GM19043 (cell line): ENCODE measurements around the gene ARID1B.
"Not testable (repeated sequence)": the region's sequence is repeated elsewhere in the genome, so short reads cannot be mapped to it uniquely, and the experiment has no call there.

ENCODE experiments used
- ATAC-seq: cut with Tn5 transposase; IDR thresholded peaks from one replicate; pipeline ENCODE4 v1.9.1; 2021; ENCODE audit warnings: low read depth; ENCODE audit not compliant: unreplicated experiment

ARID1B gene

DNA sequence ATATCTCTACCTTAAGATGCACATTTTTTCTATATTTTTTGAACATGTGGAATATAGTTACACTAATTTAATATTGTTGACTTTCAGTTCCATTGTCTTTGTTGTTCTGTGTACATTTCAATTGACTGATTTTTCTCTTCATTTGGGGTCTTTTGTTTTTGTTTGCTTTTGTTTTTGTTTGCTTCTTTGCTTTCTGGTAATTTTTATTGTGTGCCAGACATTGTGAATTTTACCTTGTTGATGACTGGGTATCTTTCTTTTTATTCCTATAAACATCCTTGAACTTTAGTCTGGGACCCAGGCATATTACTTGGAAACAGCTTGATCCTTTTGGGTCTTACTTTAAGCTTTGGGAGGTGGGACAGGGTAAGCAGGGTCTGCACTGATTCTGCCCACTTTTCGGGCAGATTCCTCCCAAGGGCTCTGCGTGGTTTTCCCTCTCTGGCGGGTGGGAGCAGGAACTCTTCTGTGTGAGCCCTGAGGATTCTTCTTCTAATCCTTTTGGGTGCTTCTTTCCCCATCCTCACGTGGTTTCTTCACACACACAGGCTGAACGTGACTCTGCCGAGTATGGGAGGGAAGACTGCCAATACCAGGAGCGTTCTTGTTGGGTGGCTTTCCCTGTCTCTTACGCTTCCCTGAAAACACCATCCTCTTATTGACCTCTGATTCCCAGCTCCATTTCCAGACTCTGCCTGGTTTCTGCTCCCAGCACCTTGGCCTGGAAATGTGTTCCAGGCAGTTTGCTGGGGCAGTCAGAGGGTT is 200.5 kb downstream of the ARID1B start:
- no peak for ATAC-seq

DNA sequence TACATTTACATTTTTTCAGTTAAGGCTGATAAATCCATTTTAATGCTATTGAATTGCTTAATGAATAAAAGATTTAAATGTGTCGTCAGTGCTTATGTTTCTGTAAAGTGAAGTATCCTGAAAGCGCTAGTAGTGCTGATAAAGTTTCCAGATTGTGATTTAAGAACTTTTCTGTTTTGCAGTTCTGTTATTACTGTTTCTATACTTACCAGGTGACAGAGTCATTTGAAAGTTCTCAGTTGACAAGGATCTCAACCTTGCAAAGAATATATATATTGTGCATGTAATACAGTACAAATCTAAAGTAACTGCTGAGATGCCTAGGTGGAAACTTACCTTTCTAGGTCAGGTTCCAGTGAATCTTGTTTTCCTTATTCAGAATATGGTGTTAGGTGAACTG is 201.8 kb downstream of the ARID1B start:
- ATAC-seq, result no peak

DNA sequence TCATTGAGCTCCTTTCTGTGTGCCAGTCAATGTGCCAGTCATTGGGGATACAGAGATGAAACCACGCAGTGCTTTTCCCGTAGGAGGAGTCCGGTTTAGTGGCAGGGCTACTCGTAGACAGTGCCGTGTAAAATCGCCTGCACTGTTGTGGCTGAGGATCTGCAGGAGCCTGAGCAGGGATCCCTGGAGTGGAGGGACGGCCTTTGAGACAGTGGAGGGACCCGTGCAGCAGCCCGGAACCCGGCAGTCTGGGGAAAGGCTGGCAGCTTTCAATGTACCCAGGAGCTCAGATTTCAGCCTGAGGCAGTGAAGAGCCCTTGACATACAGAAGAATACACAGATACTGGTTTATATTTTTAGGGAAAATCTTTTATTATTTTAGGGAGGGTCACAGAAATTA is 203.3 kb downstream of the ARID1B start:
- ATAC-seq, result no peak

DNA sequence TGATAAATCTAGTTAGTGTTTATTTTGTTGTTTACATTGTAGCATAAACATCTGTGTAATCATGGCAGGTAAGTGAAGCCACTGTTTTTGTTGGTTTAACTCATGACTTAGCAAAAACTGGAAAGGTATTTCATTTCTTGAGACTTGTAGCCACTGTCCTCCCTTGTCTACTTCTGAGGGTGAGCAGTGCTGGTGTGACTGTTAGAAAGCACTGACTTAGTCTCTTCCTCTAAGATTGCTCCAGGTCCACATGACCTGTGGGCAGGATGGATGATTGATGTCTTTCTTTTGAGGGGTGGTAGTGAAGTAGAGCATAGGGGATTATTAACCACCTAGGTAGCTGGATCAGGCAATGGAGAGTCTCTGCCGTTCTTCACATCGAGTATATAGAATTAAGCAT is 203.8 kb downstream of the ARID1B start:
- no peak for ATAC-seq

DNA sequence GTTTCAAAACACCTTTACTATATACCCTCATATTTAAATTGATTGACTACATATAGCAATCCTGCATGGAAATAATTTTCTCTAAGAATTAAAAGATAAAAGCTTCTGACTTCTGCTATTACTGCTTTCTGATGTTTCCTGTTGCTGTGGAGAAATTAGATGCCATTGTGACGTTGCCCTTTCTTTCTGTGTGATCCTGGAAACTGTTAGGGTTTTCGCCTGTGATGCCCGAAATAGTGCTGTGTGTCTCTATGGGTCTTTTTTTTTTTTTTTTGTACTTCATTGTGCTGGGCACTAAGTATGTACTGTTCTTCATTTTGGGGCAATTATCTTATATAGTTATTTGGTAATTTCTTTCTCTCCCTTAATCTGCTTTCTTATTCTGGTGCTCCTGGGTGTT is 205.0 kb downstream of the ARID1B start:
- no peak for ATAC-seq

DNA sequence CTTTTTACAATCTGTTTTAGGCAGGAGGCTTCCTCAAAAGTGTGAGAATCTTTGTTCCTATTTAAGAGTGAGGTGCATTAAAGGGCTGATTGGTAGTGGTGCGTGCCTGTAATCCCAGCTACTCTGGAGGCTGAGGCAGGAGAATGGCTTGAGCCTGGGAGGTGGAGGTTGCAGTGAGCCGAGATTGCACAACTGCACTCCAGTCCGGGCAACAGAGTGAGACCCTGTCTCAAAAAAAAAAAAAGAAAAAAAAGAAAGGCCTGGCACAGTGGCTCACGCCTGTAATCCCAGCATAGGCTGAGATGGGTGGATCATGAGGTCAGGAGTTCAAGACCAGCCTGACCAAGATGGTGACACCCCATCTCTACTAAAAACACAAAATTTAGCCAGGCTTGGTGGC is 205.7 kb downstream of the ARID1B start:
- not testable (repeated sequence) for ATAC-seq

DNA sequence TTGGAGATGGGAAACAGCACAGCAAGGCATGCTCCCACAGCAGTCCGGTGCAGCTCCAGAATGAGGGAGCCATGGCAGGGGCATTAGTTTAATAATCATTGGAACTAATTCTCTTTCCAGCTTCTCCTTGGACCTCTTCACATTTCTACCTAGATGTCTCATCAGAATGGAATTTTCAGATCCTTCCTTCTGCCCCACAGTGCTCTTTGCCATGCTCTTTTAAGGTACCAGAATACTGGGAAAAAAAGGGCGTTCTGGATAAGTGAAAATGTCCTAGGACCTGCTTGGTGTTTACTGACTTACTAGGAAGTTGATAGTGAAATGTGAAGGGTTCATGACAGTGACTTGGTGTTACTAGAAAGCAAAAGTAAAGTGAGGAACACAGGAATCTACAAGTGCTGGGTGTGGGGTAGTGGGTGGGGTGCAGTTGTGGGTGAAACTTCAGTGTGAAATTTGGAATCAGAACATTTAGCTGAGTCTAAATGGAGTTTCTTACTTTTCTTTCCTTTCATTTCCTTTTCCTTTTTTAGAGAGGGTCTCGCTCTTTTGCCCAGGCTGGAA is 207.1 kb downstream of the ARID1B start:
- ATAC-seq, result no peak

DNA sequence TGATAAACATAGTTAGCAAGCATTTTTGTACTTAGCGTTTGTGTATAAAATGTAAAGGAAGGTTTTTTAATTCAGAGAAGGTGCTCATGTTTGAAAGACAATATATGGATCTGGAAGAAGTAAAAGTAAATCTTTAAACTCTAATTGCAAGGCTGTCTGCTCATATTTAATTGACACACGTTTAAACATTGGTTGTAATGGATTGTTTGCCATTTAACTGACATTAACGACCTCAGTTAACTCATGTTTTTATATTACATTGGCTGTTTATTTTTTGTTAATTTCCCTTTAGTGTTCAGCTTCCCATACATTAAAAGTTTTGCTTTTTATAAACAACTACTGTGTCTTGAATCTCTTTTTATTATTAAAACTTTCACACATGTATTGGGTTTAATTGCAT is 208.1 kb downstream of the ARID1B start:
- ATAC-seq, result no peak

DNA sequence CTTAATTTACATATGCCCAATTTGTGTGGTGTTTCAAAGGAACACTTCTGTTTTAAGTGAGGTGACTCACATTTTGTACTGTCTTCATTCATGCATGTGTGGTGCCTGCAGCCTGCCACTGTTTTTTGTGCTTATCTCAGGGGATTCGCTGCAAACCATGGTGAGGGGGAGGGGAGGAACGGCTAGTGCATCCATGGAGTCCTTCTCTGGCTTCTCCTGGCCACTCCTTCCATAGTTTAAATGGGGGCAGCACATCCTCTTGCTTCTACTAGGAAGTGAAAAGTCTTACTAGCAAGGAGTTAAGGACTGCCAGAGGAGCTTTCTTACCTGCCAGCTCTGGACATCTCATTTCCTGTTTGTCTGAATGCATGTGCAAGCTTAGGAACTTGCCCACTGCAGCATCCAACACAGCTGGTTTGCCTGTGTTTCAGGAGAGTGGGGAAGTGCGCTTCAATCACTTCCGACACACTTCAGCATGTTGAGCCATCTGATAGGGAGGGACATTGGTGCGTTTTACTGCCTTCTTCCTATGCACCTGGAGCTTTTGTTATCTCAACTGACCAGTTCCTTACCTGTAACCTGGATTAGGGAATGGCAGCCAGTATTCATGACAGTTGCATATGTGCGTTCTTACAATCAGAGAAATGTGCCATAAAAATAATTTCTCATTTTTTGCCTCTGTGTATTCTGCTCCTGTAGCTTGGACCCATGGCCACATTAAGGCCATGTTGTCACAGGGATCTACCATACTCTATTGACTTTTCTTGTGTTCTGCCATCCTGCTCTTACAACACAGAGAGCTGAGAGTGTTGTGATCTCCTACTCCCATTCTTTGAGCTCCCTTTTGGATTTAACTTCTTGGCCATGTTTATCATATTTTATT is 211.3 kb downstream of the ARID1B start:
- ATAC-seq, result peak; percentile 56

DNA sequence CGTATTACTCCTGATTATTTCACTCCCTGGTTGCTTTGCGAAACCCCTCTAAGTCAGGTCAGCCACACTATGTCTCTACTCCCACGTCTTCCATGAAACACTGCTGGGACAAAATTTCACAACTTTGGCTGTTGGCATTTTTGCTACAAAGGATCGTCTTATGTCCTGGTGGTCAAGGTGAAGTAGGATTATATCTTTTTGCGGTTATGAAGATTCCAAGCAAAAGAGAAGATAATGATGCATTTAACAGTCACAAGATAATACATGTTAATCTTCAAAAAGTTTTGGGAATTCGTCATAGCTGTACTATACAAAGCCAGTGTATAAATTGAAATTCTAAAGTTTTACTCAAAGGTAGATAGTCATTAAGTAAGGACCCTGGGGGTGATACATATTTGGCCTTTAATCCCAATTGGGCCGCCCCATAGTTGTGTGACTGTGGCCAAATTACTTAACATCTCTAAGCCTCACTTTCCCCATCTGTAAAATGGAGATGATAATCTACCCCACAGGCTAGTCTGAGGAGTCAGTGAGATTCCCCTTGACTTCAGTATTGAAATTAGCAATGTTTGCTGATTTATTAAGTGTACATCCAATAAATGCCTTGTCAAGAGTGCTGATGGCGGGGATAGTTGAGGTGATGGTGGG is 212.1 kb downstream of the ARID1B start:
- ATAC-seq, result no peak

DNA sequence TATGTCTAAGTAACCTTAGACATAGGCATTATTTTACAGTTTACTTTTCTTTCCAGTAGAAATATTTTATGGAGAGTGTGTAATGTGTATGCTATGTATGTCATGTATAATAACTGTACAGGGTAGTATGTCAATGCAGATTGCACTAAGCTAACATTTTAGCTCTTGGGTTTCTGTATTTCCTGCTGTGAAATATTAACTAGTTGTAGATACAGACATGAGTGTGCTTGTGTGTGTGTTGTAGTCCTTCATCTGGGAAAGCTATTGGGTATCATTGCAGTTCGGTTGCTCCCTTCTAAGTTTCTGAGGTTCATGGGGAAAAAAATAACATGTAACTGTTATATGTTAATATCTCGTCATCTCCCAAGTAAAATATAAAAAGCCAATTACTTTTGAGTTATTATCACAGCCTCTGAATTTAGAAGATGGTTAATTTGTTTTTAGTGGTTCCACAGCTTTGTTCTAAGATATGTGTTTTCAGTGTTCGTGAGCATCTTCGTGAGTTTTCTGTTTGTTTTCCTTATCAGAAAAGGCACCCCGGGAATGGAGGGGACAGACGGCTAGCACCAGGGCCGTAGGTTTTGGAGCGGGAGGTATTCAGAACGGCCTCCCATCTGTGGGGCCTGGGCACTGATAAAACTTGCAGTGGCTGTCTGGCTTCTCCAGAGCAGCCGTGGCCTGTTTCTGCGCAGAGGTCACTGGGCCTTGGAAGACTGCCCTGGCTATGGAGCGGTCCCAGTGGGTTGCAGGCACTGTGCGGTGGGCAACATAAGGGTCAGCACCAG is 215.0 kb downstream of the ARID1B start:
- ATAC-seq, result no peak

DNA sequence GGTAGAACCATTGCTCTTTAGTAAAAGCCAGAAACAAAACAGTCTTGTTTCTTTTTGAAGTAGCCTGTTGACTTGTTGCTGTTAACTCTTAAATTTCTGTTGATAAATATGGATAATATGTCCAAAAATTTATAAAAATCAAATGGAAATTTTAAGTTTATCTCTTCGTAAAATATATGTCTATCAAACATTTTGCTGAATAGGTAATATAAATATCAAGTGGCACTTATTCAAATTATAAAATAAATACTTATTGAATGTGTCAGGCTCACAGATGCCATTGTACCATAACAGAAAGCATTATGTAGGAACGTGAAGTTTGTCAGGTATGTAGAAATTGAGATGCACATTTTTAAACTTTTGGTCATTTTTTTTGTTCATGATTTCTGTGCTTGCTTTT is 216.5 kb downstream of the ARID1B start:
- ATAC-seq, result no peak

DNA sequence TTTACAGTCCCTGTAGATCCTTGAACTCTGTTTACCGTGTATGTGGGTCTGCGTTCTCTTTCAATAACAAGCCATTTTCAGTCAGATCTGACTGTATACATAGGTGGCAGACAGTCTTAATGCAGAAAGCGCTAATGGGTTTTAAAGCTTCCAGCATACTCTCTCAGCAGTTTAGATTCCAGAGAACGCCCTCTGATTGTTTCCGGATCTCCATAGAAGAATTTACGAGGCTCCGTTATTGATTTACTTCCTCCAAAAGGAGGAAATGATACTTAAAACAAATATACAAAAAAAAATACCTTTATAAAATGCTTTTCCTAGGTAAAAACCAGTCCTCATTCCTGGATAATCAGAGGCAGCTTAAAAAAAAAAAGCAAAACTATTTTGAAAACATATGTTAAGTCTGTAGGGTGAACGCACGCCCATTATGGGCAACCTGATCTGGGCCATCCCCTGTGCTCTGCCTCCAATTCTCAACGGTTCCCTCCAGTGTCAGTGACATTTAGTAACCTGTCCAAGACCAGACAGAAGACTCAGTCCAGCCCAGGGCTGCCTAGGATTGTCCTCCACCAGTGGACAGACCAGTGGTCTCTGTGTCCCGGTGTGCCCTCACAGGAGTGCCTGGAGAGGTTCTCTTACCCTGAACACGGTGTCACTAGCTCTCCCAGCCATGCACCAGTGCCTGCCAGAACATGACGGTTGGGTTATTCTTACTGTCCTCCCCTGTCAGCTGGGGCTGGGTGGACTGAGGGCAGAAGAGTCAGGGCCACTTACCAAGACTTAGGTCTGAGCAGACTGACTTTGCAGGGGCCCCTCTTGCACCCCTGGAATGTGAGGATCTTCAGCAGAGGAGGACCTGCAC is 217.3 kb downstream of the ARID1B start:
- no peak for ATAC-seq

DNA sequence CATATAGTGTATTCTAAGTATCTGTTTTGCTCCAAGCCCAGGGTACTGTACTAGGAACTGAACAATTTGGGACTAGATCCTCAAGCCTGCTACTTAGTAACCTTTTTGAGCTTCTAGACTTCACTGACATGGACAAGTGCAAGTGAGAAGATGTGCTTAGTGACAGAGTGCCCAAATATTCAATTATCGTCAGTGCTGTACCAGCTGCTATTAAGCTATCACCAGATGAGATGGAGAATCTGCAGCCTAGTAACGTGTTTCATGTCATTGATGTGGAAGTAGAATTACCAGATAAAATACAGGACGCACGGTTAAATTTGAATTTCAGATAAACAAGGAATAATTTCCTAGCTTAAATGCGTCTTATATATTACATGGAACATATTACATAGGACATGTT is 218.3 kb downstream of the ARID1B start:
- ATAC-seq, result no peak

DNA sequence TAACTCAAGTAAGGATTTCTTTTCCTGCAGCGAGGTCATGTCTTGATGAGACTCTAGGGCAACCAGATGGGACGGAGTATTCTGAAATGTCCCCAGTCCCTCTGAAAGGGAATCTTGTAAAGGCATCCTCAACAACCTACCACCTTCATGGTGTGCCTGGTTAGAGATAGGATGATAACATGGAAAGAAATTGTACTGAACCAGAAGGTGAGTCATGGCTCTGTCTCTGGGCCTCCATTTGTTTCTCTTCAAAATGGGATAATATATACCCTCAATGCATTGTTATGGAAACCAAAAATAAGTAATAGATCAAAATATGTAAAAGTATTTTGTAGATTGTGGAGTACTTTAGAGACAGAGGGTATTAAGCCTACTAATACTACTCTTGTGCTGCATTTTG is 219.1 kb downstream of the ARID1B start:
- no peak for ATAC-seq

DNA sequence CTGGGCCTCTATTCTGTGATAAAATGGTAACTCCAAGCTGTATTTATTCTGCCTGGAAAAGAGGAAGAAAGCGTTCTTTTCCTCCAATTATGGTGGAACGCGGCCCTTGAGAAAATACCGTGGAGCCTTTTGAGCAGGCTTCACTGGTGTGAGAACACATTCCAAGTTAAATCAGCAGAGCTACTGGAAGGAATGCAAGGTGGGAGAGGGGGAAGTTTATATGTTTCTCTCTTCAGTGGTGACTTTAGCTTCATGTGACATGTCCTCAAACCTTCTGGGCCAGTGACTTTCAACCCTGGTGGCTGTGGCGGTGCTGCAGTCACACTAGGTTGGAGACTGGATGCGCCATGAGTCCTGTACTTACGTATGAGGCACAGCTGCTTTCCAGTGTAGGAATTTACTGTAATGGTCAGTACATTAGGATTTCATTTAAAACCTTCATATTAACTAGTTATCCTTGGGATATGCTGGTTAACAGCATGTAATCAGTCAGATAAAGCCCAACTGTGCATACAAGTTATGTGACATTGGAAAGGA is 221.7 kb downstream of the ARID1B start:
- no peak for ATAC-seq

DNA sequence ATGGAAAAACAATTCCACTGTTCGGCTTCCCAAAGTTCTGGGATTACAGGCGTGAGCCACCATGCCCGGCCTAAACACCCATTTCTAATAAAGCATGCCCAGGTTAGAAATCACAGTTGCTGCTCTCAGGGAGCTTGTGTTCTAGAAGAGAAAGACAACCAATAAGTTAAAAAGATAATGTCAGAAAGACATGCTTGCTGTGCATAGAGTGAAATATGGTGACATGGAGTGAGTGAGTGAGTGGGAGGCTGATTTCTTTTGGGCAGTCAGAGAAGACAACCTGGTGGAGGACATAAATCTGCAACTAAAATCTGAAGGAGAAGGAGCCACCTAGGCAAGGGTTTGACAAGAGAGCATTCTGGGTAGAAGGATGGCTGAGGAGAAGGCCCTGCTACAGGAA is 222.6 kb downstream of the ARID1B start:
- ATAC-seq, result no peak

DNA sequence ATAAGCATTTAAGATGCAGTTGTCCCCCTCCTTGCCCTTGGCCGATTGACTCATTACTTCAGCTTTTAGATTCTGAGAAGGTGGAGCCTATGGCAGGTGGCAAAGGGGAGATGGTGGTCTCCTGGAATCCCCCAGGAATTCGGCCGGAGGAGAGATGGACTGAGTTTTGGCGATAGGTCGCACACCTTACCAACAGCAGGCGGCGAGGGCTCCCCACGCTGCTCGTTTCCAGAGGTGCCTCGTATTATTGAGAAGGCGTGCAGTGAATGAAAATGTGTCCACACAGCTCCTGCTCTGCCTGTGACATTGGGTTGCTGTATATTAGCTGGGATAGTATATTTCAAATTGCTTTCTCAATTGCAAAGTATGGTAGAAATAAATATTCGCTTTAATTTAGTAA is 224.5 kb downstream of the ARID1B start:
- ATAC-seq, result no peak

DNA sequence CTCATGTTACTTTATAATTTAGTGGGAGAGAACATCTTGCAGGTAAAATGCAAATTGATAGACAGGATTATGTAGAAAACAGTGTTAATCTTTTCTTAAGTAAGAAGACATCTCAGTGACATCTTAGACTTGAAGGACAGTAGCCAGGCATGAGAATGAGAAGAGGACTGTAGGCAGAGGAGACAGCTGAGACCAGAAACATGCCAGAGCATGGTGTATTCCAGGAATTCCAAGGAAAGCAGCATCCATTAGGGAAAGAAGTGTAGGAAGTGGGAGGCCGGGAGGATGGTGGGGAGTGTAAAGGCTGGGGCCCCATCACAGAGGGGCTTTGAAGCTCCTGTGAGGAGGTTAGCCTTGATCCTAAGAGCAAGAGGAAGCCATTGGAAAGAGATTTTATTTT is 225.6 kb downstream of the ARID1B start:
- no peak for ATAC-seq
